HCT116 (cell line): ENCODE data around the gene YPEL3. TPM values are rescaled to one million over a fixed set of nuclear protein-coding genes. Genes with fewer than 3 reads are reported as not detected.

Source experiments
- ATAC-seq: fragments of 200-7000 bp; cut with Tn5 transposase; 2 replicates; pipeline ENCODE4 v1.9.1; 2020; ENCODE audit warnings: mild to moderate bottlenecking, moderate library complexity
- BruUV-seq: library from RNA; stranded (reverse); fragments of 400-500 nt; replicated peaks from 2 replicates; lab custom pipeline; 2021; lab: Mats Ljungman, UMichigan
- CTCF ChIA-PET: fragments of 300-600 bp; sonication (Branson Sonifier 250); formaldehyde crosslinking; loops from one replicate; lab custom pipeline; 2021; ENCODE audit warnings: antibody characterized with exemption; lab: Charles Lee
- POLR2A ChIA-PET: fragments of 300-600, 350-600 bp; sonication (Branson Sonifier 250); formaldehyde crosslinking; loops from one replicate; lab custom pipeline; 2021; ENCODE audit warnings: antibody characterized with exemption; lab: Charles Lee
- RAD21 ChIA-PET, 2 experiments: fragments of 300-600 bp; sonication (Branson Sonifier 250); formaldehyde crosslinking; loops; one replicate each; lab custom pipeline; 2023; ENCODE audit warnings: low total read pairs in 2 of 2; ENCODE audit not compliant: uncharacterized antibody in 2 of 2, unreplicated experiment in 2 of 2, low non-redundant PET in 1 of 2; lab: Charles Lee
- DNase-seq: peaks from one replicate; pipeline ENCODE4 v3.0.0-alpha.2; 2010; ENCODE audit warnings: low read depth, low spot score
- H2AFZ ChIP-seq: fragments of 200-600 bp; shearing (Covaris generic), sonication (generic); 2 replicates; pipeline ENCODE4 v1.6.1; 2017; ENCODE audit warnings: low read depth, mixed run types, mixed read lengths, antibody characterized with exemption, low read length; ENCODE audit not compliant: poor library complexity, severe bottlenecking
- H3K27ac ChIP-seq: 2 replicates; pipeline ENCODE4 v1.5.1; 2012; ENCODE audit warnings: low read depth, low read length
- H3K27me3 ChIP-seq: fragments of 200-600 bp; sonication (generic); 2 replicates; pipeline ENCODE4 v1.6.1; 2016; ENCODE audit warnings: mixed run types, low read length, mixed read lengths; ENCODE audit not compliant: insufficient read depth
- H3K36me3 ChIP-seq, 2 experiments: fragments of 200-500 bp in 1 of 2; fragments of 200-600 bp in 1 of 2; sonication (Bioruptor generic) in 1 of 2; sonication (generic) in 1 of 2; 2 replicates each; pipeline versions ENCODE4 v1.5.1 to v1.6.1; 2014 to 2016; ENCODE audit warnings: low read length in 2 of 2, inconsistent platforms in 1 of 2, mixed read lengths in 1 of 2, mixed run types in 1 of 2; ENCODE audit not compliant: insufficient read depth in 2 of 2, control insufficient read depth in 1 of 2
- H3K4me1 ChIP-seq, 2 experiments: fragments of 200-600 bp in 1 of 2; sonication (generic) in 1 of 2; 2 replicates each; pipeline versions ENCODE4 v1.5.1 to v1.6.1; 2012 to 2017; ENCODE audit warnings: low read length in 2 of 2, inconsistent platforms in 1 of 2, mild to moderate bottlenecking in 1 of 2, mixed read lengths in 1 of 2, mixed run types in 1 of 2, moderate library complexity in 1 of 2; ENCODE audit not compliant: insufficient read depth in 2 of 2, control insufficient read depth in 1 of 2
- H3K4me2 ChIP-seq: fragments of 200-600 bp; sonication (generic); 2 replicates; pipeline ENCODE4 v1.6.1; 2017; ENCODE audit warnings: mixed run types, low read length, mixed read lengths
- H3K4me3 ChIP-seq, 2 experiments: fragments of 200-600 bp in 1 of 2; sonication (generic) in 1 of 2; replicated peaks in 1 of 2; 2 replicates each; pipeline ENCODE4 v1.5.1; 2011 to 2016; ENCODE audit warnings: low read length in 2 of 2, control low read depth in 1 of 2, low read depth in 1 of 2, mild to moderate bottlenecking in 1 of 2, mixed read lengths in 1 of 2, mixed run types in 1 of 2
- H3K79me2 ChIP-seq: fragments of 200-600 bp; sonication (generic); 2 replicates; pipeline ENCODE4 v1.6.1; 2017; ENCODE audit warnings: mild to moderate bottlenecking, mixed run types, low read length, moderate library complexity, mixed read lengths; ENCODE audit not compliant: insufficient read depth
- H3K9ac ChIP-seq: fragments of 200-600 bp; sonication (generic); 2 replicates; pipeline ENCODE4 v1.6.1; 2016; ENCODE audit warnings: low read length, mixed read lengths
- H3K9me2 ChIP-seq: fragments of 200-600 bp; sonication (generic), shearing (Covaris generic); 2 replicates; pipeline ENCODE4 v1.6.1; 2017; ENCODE audit warnings: mixed run types, mild to moderate bottlenecking, moderate library complexity; ENCODE audit not compliant: insufficient read depth
- H3K9me3 ChIP-seq, 2 experiments: fragments of 200-500 bp in 1 of 2; fragments of 200-600 bp in 1 of 2; sonication (Bioruptor generic) in 1 of 2; sonication (generic) in 1 of 2; 2 replicates each; pipeline ENCODE4 v1.6.1; 2014 to 2017; ENCODE audit warnings: low read length in 2 of 2, mixed read lengths in 2 of 2, inconsistent platforms in 1 of 2, low read depth in 1 of 2, mild to moderate bottlenecking in 1 of 2, mixed run types in 1 of 2, moderate library complexity in 1 of 2; ENCODE audit not compliant: control insufficient read depth in 1 of 2, insufficient read depth in 1 of 2
- H4K20me1 ChIP-seq: fragments of 200-600 bp; sonication (generic), shearing (Covaris generic); 2 replicates; pipeline ENCODE4 v1.6.1; 2017; ENCODE audit warnings: mixed run types, mild to moderate bottlenecking, moderate library complexity; ENCODE audit not compliant: insufficient read depth
- CBX3 ChIP-seq: IDR thresholded peaks from 2 replicates; pipeline ENCODE4 v1.6.1; 2012; ENCODE audit warnings: low read depth
- CEBPB ChIP-seq: IDR thresholded peaks from 2 replicates; pipeline ENCODE4 v1.6.1; 2012; ENCODE audit warnings: low read depth
- EZH2phosphoT487 ChIP-seq: fragments of 200-600 bp; IDR thresholded peaks from 2 replicates; pipeline ENCODE4 v1.6.1; 2018; ENCODE audit warnings: antibody characterized with exemption, borderline replicate concordance
- FOSL1 ChIP-seq: IDR thresholded peaks from 2 replicates; pipeline ENCODE4 v1.6.1; 2012; ENCODE audit warnings: low read depth
- POLR2A ChIP-seq: IDR thresholded peaks from 2 replicates; pipeline ENCODE4 v1.7.0; 2011; ENCODE audit warnings: borderline replicate concordance; ENCODE audit not compliant: insufficient read depth, insufficient read length; ENCODE audit errors: extremely low read depth
- POLR2AphosphoS5 ChIP-seq: IDR thresholded peaks from 2 replicates; pipeline ENCODE4 v1.6.1; 2011; ENCODE audit warnings: mild to moderate bottlenecking, low read depth, low read length, moderate library complexity
- RAD21 ChIP-seq: IDR thresholded peaks from 2 replicates; pipeline ENCODE4 v1.6.1; 2012; ENCODE audit warnings: low read depth, mild to moderate bottlenecking
- SP1 ChIP-seq: IDR thresholded peaks from 2 replicates; pipeline ENCODE4 v1.6.1; 2012; ENCODE audit warnings: low read depth
- SRF ChIP-seq: IDR thresholded peaks from 2 replicates; pipeline ENCODE4 v1.6.1; 2012; ENCODE audit warnings: low read depth
- TCF7L2 ChIP-seq: IDR thresholded peaks from 2 replicates; pipeline ENCODE4 v1.7.0; 2011; ENCODE audit warnings: borderline replicate concordance, inconsistent platforms; ENCODE audit not compliant: insufficient read depth, insufficient read length; ENCODE audit errors: extremely low read depth
- YY1 ChIP-seq: IDR thresholded peaks from 2 replicates; pipeline ENCODE4 v1.6.1; 2011; ENCODE audit warnings: low read length, low read depth, moderate library complexity, mild to moderate bottlenecking; ENCODE audit not compliant: insufficient replicate concordance; ENCODE audit errors: extremely low read depth
- ZFX ChIP-seq: fragments of 450-650 bp; IDR thresholded peaks from 2 replicates; pipeline ENCODE4 v1.6.1; 2017
- ZNF274 ChIP-seq: fragments of 200-500 bp; sonication (Bioruptor generic); IDR thresholded peaks from 2 replicates; pipeline ENCODE4 v1.6.1; 2014; ENCODE audit warnings: mild to moderate bottlenecking, low read depth, low read length, inconsistent platforms
- intact Hi-C: fragments of 100-400 bp; cut with micrococcal nuclease; formaldehyde crosslinking; loops from 2 replicates; pipeline ENCODE4 v1.10.0; 2022
- total RNA-seq: library from RNA; stranded (reverse); gene quantifications from one replicate; pipeline ENCODE4 v1.2.1, GENCODE V29; 2021; ENCODE audit not compliant: unreplicated experiment
- TF ChIP-seq, protein P1 (sequence below): IDR thresholded peaks from 2 replicates; pipeline ENCODE4 v1.6.1; 2012
- TF ChIP-seq, protein P2 (sequence below): IDR thresholded peaks from 2 replicates; pipeline ENCODE4 v1.6.1; 2012; ENCODE audit warnings: low read depth
- TF ChIP-seq, protein P3 (sequence below): IDR thresholded peaks from 2 replicates; pipeline ENCODE4 v1.6.1; 2011; ENCODE audit warnings: mild to moderate bottlenecking, low read length, moderate library complexity; ENCODE audit not compliant: insufficient replicate concordance; ENCODE audit errors: extremely low read depth
- TF ChIP-seq, protein P4 (sequence below), 3 experiments: fragments of 200-600 bp in 1 of 3; sonication (generic) in 1 of 3; IDR thresholded peaks in 2 of 3; conservative IDR thresholded peaks in 1 of 3; 2 replicates each; pipeline ENCODE4 v1.5.1; 2012 to 2017; ENCODE audit warnings: low read depth in 2 of 3, low read length in 2 of 3, antibody characterized with exemption in 1 of 3, borderline replicate concordance in 1 of 3, control low read depth in 1 of 3, mild to moderate bottlenecking in 1 of 3, mixed read lengths in 1 of 3, mixed run types in 1 of 3, moderate library complexity in 1 of 3; ENCODE audit not compliant: insufficient read depth in 1 of 3

YPEL3 gene
- total RNA-seq, 1 experiment from 2014 or later: 10.9 TPM

DNA sequence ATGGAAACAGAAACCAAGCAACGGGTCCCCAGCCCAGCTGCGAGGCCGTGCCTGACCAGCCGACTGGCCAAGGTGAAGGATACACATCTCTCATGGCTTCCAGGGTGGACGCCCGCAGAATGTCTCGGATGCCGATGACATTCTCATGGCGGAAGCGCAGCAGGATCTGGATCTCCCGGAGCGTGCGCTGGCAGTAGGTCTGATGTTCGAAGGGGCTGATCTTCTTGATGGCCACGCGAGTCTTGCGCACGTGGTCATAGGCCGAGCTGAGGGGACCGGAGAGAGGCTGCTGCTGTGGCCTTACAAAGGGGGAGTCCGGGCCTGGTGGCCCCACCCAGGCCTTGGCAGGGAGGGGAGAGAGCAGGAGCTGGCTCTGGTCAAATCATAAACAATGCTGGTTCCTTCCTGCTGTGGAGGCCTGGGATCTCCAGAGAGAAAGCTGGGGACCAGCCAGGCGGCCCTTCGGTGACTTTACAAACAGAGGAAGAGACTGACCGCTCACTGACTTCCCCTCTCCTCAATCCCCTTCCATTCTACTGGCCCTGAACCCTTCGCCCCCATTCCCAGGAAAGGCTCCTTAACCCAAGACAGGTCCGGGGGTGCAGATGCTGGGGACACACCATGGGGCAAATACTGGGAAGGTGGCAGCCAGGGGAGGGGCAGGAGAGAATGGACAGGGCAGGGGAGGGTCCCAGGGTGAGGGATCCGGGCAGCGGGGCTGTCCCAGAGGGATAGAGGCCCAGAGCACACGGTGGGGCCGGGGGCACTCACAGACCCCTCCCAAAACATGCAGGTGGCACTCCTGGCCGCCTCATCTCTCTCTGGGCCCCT lies 25.9 kb upstream of the YPEL3 start:
- H3K4me1 ChIP-seq: peaks cover 10 to 20% of the 10 kb centered on the region in 2 experiments
- H3K9me3 ChIP-seq: no peaks in the 10 kb centered on the region
- ChIA-PET CTCF (interaction anchor here (1.1 kb wide), 1 partner anchor 10 kb away, joined by 4 read pairs; no protein-coding TSS in a partner anchor), POLR2A (no interaction called here), RAD21 (no interaction called here)
- H3K36me3 ChIP-seq: no peaks in the 10 kb centered on the region
- H3K79me2 ChIP-seq: no peaks in the 10 kb centered on the region
- DNase-seq (no peak), ATAC-seq (no peak)
- intact Hi-C loops: no loop called here
- no TSS peak for BruUV-seq
- H3K9me2 ChIP-seq: no peaks in the 10 kb centered on the region
- H3K4me2 ChIP-seq: peak overlapping the region; percentile 83
- H3K27me3 ChIP-seq: no peaks in the 10 kb centered on the region
- H3K4me3 ChIP-seq: peak overlapping the region; percentile 70
- TF ChIP-seq, protein P1, sequence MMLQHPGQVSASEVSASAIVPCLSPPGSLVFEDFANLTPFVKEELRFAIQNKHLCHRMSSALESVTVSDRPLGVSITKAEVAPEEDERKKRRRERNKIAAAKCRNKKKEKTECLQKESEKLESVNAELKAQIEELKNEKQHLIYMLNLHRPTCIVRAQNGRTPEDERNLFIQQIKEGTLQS: no peak
- TF ChIP-seq CBX3 (no peak), SRF (no peak), FOSL1 (no peak), POLR2AphosphoS5 (no peak), ZFX (no peak), POLR2A (no peak), SP1 (no peak), CEBPB (no peak), EZH2phosphoT487 (no peak), TCF7L2 (no peak), YY1 (no peak), RAD21 (no peak), ZNF274 (no peak)
- TF ChIP-seq, protein P2, sequence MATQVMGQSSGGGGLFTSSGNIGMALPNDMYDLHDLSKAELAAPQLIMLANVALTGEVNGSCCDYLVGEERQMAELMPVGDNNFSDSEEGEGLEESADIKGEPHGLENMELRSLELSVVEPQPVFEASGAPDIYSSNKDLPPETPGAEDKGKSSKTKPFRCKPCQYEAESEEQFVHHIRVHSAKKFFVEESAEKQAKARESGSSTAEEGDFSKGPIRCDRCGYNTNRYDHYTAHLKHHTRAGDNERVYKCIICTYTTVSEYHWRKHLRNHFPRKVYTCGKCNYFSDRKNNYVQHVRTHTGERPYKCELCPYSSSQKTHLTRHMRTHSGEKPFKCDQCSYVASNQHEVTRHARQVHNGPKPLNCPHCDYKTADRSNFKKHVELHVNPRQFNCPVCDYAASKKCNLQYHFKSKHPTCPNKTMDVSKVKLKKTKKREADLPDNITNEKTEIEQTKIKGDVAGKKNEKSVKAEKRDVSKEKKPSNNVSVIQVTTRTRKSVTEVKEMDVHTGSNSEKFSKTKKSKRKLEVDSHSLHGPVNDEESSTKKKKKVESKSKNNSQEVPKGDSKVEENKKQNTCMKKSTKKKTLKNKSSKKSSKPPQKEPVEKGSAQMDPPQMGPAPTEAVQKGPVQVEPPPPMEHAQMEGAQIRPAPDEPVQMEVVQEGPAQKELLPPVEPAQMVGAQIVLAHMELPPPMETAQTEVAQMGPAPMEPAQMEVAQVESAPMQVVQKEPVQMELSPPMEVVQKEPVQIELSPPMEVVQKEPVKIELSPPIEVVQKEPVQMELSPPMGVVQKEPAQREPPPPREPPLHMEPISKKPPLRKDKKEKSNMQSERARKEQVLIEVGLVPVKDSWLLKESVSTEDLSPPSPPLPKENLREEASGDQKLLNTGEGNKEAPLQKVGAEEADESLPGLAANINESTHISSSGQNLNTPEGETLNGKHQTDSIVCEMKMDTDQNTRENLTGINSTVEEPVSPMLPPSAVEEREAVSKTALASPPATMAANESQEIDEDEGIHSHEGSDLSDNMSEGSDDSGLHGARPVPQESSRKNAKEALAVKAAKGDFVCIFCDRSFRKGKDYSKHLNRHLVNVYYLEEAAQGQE: no peak
- TF ChIP-seq, protein P3, sequence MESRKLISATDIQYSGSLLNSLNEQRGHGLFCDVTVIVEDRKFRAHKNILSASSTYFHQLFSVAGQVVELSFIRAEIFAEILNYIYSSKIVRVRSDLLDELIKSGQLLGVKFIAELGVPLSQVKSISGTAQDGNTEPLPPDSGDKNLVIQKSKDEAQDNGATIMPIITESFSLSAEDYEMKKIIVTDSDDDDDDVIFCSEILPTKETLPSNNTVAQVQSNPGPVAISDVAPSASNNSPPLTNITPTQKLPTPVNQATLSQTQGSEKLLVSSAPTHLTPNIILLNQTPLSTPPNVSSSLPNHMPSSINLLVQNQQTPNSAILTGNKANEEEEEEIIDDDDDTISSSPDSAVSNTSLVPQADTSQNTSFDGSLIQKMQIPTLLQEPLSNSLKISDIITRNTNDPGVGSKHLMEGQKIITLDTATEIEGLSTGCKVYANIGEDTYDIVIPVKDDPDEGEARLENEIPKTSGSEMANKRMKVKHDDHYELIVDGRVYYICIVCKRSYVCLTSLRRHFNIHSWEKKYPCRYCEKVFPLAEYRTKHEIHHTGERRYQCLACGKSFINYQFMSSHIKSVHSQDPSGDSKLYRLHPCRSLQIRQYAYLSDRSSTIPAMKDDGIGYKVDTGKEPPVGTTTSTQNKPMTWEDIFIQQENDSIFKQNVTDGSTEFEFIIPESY: no peak
- TF ChIP-seq, protein P4, sequence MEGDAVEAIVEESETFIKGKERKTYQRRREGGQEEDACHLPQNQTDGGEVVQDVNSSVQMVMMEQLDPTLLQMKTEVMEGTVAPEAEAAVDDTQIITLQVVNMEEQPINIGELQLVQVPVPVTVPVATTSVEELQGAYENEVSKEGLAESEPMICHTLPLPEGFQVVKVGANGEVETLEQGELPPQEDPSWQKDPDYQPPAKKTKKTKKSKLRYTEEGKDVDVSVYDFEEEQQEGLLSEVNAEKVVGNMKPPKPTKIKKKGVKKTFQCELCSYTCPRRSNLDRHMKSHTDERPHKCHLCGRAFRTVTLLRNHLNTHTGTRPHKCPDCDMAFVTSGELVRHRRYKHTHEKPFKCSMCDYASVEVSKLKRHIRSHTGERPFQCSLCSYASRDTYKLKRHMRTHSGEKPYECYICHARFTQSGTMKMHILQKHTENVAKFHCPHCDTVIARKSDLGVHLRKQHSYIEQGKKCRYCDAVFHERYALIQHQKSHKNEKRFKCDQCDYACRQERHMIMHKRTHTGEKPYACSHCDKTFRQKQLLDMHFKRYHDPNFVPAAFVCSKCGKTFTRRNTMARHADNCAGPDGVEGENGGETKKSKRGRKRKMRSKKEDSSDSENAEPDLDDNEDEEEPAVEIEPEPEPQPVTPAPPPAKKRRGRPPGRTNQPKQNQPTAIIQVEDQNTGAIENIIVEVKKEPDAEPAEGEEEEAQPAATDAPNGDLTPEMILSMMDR (IDR thresholded peaks at IDR 0.05 in 2 of 3, conservative IDR thresholded peaks at IDR 0.05 in 1 of 3; ENCODE audit: borderline replicate concordance in 1 of 3, insufficient read depth in 1 of 3, low read depth in 2 of 3, low read length in 2 of 3): no peak
- peak overlapping the region; percentile 59; the same call in 1 of the 2 replicates for H3K27ac ChIP-seq
- H2AFZ ChIP-seq: no peak overlapping the region
- H3K9ac ChIP-seq: peak overlapping the region; percentile 73
- no peaks in the 10 kb centered on the region for H4K20me1 ChIP-seq
